Testis (tissue), 3 donors: ENCODE data around the gene CLDN10. TPM values are rescaled to one million over a fixed set of nuclear protein-coding genes. Genes with fewer than 3 reads are reported as not detected.

Source experiments
- DNase-seq: peaks from one replicate; pipeline ENCODE4 v3.0.0-alpha.2; 2019
- H3K27ac ChIP-seq, 2 donors: fragments of 200-600 bp; sonication (generic); one replicate each; pipeline ENCODE4 v1.5.1; 2019
- H3K27me3 ChIP-seq: fragments of 200-600 bp; sonication (generic); one replicate; pipeline ENCODE4 v1.5.1; 2019
- H3K36me3 ChIP-seq: fragments of 200-600 bp; sonication (generic); one replicate; pipeline ENCODE4 v1.5.1; 2017; ENCODE audit warnings: low read depth; ENCODE audit errors: missing control alignments
- H3K4me1 ChIP-seq: fragments of 200-600 bp; sonication (generic); one replicate; pipeline ENCODE4 v1.5.1; 2019
- H3K4me3 ChIP-seq, 2 donors: fragments of 200-600 bp; sonication (generic); one replicate each; pipeline ENCODE4 v1.5.1; 2017 to 2019
- H3K9me3 ChIP-seq: fragments of 200-600 bp; sonication (generic); one replicate; pipeline ENCODE4 v1.5.1; 2017
- POLR2A ChIP-seq: fragments of 450-650 bp; IDR thresholded peaks from one replicate; pipeline ENCODE4 v1.6.1; 2017; ENCODE audit warnings: antibody characterized with exemption, mild to moderate bottlenecking, moderate library complexity
- WGBS, 2 donors: methylation state at CpG; one replicate each; pipeline ENCODE4 v1.1.5; 2018; 5-methylcytosine and 5-hydroxymethylcytosine counted together
- intact Hi-C: fragments of 100-400 bp; cut with DNase I; formaldehyde crosslinking; loops from one replicate; pipeline ENCODE4 v1.15.1; 2023; ENCODE audit warnings: low total_unique reads
- polyA plus RNA-seq: library from polyadenylated mRNA; stranded (reverse); fragments of 350-450 nt; fragmentation: Illumina TruSeq; extraction: RNeasy Lipid Tissue Mini Kit (QIAGEN cat#74804); gene quantifications from one replicate; pipeline ENCODE4 v1.2.3, GENCODE V29; 2014; ENCODE audit warnings: low read depth, low replicate concordance; ENCODE audit not compliant: insufficient read depth
- total RNA-seq, 2 donors: library from RNA; depleted of rRNA; stranded (reverse); fragments of >200 nt; gene quantifications; one replicate each; pipeline ENCODE4 v1.2.3, GENCODE V29; 2016
- TF ChIP-seq, protein P1 (sequence below), 3 experiments: fragments of 450-650 bp in 2 of 3; fragments of 200-600 bp in 1 of 3; sonication (generic) in 1 of 3; IDR thresholded peaks; one replicate each; pipeline ENCODE4 v1.5.1; 2016 to 2019; ENCODE audit warnings: antibody characterized with exemption in 3 of 3, mild to moderate bottlenecking in 2 of 3, moderate library complexity in 1 of 3

Gene CLDN10
- total and polyA plus RNA-seq, 3 donors from 2014 or later: 1.3 to 3.3 (median 1.8) TPM

DNA sequence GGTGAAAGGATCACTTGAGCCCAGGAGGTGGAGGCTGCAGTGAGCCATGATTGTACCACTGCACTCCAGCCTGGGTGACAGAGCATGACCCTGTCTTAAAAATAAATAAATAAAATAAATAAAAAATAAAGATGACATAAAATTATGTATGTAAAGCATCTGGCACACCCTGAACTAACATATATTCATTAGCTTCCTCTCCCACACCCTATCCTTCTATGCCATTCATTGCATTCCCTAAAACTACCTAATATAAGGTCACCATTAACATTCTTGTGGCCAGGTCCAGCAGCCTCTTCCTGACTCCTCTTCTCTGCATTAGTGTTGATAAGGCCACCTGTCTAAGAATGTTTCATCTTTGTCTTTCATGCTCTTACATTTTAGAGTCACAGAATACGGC lies 44.5 kb upstream of the CLDN10 start:
- 44 to 95% methylated on average over 1 of the region's 1 CpG for WGBS, 2 donors
- TF ChIP-seq, protein P1, sequence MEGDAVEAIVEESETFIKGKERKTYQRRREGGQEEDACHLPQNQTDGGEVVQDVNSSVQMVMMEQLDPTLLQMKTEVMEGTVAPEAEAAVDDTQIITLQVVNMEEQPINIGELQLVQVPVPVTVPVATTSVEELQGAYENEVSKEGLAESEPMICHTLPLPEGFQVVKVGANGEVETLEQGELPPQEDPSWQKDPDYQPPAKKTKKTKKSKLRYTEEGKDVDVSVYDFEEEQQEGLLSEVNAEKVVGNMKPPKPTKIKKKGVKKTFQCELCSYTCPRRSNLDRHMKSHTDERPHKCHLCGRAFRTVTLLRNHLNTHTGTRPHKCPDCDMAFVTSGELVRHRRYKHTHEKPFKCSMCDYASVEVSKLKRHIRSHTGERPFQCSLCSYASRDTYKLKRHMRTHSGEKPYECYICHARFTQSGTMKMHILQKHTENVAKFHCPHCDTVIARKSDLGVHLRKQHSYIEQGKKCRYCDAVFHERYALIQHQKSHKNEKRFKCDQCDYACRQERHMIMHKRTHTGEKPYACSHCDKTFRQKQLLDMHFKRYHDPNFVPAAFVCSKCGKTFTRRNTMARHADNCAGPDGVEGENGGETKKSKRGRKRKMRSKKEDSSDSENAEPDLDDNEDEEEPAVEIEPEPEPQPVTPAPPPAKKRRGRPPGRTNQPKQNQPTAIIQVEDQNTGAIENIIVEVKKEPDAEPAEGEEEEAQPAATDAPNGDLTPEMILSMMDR (IDR thresholded peaks at IDR 0.05): no peak
- TF ChIP-seq POLR2A: no peak
- intact Hi-C loops: no loop called here
- DNase-seq: no peak
- no peak overlapping the region for H3K27ac ChIP-seq
- no peaks in the 10 kb centered on the region for H3K9me3 ChIP-seq
- no peaks in the 10 kb centered on the region for H3K4me1 ChIP-seq
- H3K27me3 ChIP-seq: no peaks in the 10 kb centered on the region
- H3K4me3 ChIP-seq: no peak overlapping the region
- H3K36me3 ChIP-seq: no peaks in the 10 kb centered on the region

DNA sequence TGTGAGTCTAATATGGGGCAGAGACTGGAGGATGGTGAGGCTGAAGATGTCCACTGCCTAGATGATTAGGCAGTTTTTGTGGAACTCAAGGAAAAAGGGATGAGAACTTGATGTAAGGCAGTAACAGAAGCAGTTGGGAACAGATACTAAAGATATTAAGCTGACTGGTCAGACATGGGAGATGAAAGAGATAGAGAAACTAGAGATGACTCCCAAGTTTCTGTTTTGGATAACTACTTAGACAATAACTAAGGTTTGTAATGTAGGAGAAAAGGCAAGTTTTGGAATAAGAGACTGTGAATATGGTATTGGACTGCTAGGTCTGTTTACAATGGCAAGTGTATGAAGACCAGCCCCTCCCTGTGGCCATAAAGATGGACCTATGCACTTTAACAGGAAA lies 43.5 kb upstream of the CLDN10 start:
- no peaks in the 10 kb centered on the region for H3K9me3 ChIP-seq
- H3K27ac ChIP-seq: no peak overlapping the region
- no peaks in the 10 kb centered on the region for H3K36me3 ChIP-seq
- no peaks in the 10 kb centered on the region for H3K27me3 ChIP-seq
- H3K4me1 ChIP-seq: no peaks in the 10 kb centered on the region
- intact Hi-C loops: no loop called here
- TF ChIP-seq, protein P1 (IDR thresholded peaks at IDR 0.05): no peak
- no peak for TF ChIP-seq POLR2A
- DNase-seq: no peak
- no peak overlapping the region for H3K4me3 ChIP-seq

DNA sequence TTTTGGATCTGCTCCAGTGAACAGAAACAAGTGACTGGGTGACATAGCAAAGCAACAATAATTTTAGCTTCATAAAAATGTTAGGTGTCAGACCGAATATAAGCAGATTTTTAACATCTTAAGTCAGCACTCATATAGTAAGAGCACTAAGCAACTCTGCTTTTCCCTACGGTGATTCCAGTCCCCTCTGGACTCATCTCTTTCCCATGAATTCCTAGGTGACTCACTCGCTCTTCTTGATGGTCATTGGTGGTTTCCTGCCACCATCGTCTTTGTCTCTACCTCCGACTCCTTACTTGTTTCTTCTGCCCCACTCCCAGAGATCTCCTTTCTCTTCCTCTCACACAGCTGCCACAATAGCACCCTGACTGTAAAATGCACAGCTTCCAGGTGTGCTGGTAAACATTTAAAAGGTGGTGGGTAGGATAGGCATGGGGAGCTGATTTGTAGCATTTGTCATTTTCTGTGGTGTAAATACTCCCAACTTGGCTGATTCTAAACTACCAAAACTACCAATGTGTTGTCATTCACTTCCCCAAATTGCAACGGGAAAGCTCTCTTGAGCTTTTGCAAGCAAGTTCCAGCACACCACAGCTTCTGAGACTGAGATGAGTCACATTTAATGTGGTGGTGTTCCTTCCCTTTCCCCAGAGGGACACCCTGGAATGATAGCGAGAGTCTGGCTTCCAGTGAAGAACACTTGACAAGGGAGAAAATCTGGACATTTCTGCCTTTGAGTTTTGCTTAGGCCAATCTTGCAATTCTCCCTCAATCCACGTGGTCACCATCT lies 42.8 kb upstream of the CLDN10 start:
- H3K9me3 ChIP-seq: no peaks in the 10 kb centered on the region
- 79% methylated on average over 8 of the region's 8 CpGs for WGBS, 2 donors

DNA sequence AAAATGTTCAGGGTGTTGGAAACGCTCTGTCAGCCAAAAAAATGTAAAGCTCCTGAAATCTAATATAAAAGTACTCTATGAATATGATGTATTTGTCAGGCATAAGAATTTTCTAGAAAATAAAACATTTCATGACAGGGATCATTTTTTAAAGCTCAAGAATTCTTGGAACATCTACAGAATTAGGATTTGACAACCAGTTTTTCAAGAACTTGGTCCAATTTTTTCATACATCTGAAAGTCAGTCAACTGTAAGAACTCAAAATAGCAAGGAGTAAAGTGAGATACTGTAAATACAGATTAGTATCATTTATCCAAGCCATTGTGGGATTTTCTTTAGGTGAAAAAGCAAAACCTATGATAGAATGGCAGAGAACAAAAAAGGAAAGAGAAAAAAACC lies 41.6 kb upstream of the CLDN10 start:
- no peaks in the 10 kb centered on the region for H3K27me3 ChIP-seq
- no peak overlapping the region for H3K27ac ChIP-seq
- no peak for DNase-seq
- no peak overlapping the region for H3K4me3 ChIP-seq
- no peaks in the 10 kb centered on the region for H3K36me3 ChIP-seq
- no peaks in the 10 kb centered on the region for H3K9me3 ChIP-seq
- intact Hi-C loops: no loop called here
- 89 to 90% methylated on average over 1 of the region's 1 CpG for WGBS, 2 donors
- TF ChIP-seq POLR2A: no peak
- TF ChIP-seq, protein P1 (IDR thresholded peaks at IDR 0.05): no peak
- no peaks in the 10 kb centered on the region for H3K4me1 ChIP-seq

More for the DNA sequence above, 42.8 kb upstream of the CLDN10 start:
- no peak overlapping the region for H3K4me3 ChIP-seq
- no peak for TF ChIP-seq POLR2A
- TF ChIP-seq, protein P1 (IDR thresholded peaks at IDR 0.05): no peak
- H3K27ac ChIP-seq: no peak overlapping the region
- no peaks in the 10 kb centered on the region for H3K4me1 ChIP-seq
- H3K27me3 ChIP-seq: no peaks in the 10 kb centered on the region
- no peak for DNase-seq
- no peaks in the 10 kb centered on the region for H3K36me3 ChIP-seq
- intact Hi-C loops: no loop called here

DNA sequence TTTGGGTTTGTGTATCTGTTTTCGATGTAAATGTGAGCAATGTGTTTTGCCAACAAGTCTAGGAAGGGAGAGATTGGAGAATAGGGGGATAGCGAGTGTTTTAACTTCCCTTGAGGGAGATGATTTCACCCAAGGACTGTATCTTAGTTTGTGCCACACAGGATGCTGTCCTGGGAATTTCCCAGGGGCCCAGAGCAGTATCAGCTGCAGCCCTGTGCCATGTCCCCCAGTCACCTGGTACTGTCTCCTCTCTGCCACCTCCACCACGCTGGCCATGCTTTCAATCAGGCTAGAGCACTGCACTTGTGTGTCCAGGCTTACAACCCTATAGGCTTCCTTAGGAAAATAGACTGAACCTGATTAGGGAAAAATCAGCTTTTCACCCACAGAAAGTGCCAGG lies 40.1 kb upstream of the CLDN10 start:
- H3K4me1 ChIP-seq: no peaks in the 10 kb centered on the region
- TF ChIP-seq, protein P1 (IDR thresholded peaks at IDR 0.05): no peak
- TF ChIP-seq POLR2A: no peak
- no peak for DNase-seq
- H3K9me3 ChIP-seq: no peaks in the 10 kb centered on the region
- H3K4me3 ChIP-seq: no peak overlapping the region
- H3K36me3 ChIP-seq: no peaks in the 10 kb centered on the region
- 75 to 80% methylated on average over 3 of the region's 3 CpGs for WGBS, 2 donors
- no peak overlapping the region for H3K27ac ChIP-seq
- H3K27me3 ChIP-seq: no peaks in the 10 kb centered on the region
- intact Hi-C loops: no loop called here
